ENCODE results near the gene INSIG2. TPM values are rescaled to one million over a fixed set of nuclear protein-coding genes. Genes with fewer than 3 reads are reported as not detected.
"Not testable (repeated sequence)": the region's sequence is repeated elsewhere in the genome, so short reads cannot be mapped to it uniquely, and the experiment has no call there.

The INSIG2 gene
- total RNA-seq, 1 experiment from 2014 or later, result 12.2 TPM

DNA sequence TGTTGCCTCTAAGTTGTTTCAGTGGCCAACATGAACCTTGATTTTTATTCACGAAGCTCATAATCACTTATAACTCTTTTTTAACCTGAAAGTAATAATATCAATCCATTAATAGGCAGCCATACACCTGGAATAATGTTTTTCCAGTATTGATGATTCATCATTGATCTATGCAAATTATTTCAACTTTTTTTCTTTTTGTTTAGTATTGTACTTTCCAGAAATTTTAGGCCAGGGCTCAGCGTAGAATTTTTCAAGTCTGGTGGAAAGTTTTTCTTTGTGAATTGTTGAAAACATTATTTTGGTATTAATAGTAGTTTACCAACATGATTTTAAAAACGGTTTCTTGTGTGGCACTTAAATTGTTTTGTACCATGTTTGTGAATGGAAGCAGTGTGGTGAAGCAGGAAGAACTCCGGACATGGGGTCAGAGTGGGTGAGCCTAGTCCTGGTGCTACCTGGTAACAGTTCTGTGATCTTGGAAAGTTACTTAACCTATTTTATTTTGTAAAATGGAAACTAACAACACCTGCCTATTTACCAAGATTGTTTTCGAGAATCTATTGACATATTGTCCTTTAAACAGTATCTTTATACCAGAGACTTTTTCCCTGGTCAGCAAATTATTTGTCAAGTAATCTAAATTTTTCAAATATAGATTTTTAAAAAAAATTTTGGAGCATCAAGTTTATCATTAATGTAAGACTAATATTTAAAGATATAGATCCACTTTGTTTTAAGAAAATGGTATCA lies 2.3 kb downstream of the INSIG2 start:
- Histone ChIP-seq H3K27me3 (replicated peaks; ENCODE audit: control insufficient read depth, insufficient read depth, low read length) (no peaks in the 10 kb centered on the region), H3K9me3 (no peaks in the 10 kb centered on the region), H3K4me1 (0 out of 2 replicates have a peak, but pooled peaks cover 14% of the 10 kb centered on the region), H3K4me3 (ENCODE audit: low read depth, low read length) (no peak overlapping the region), H3K36me3 (ENCODE audit: control insufficient read depth, insufficient read depth, low read length) (no peaks in the 10 kb centered on the region)
- H3K27ac Mint-ChIP-seq (ENCODE audit: unreplicated experiment), result no peak overlapping the region
- H3K36me3 Mint-ChIP-seq (ENCODE audit: insufficient read depth, unreplicated experiment), result peaks cover 7% of the 10 kb centered on the region
- no peak for TF ChIP-seq CTCF (IDR thresholded peaks at IDR 0.05; ENCODE audit: insufficient read depth in 1 of 2, low read depth in 1 of 2, low read length in 1 of 2, severe bottlenecking in 1 of 2, unreplicated experiment in 1 of 2)
- no peaks in the 10 kb centered on the region for H3K9me3 Mint-ChIP-seq (ENCODE audit: unreplicated experiment)
- no peak for DNase-seq
- BruUV-seq (replicated peaks), result no TSS peak
- no peak overlapping the region for H3K4me3 Mint-ChIP-seq (ENCODE audit: unreplicated experiment)
- no peaks in the 10 kb centered on the region for H3K4me1 Mint-ChIP-seq (ENCODE audit: low read depth, unreplicated experiment)
- POLR2A ChIA-PET, result no interaction called here
- CTCF ChIA-PET, result interaction anchor here (2.6 kb wide), 1 partner anchor 44 kb away, joined by 13 read pairs; no protein-coding TSS in a partner anchor
- H3K27me3 Mint-ChIP-seq (ENCODE audit: insufficient read depth, unreplicated experiment), result no peaks in the 10 kb centered on the region
- intact Hi-C loops (cut with micrococcal nuclease; ENCODE audit: unreplicated experiment), result no loop called here

DNA sequence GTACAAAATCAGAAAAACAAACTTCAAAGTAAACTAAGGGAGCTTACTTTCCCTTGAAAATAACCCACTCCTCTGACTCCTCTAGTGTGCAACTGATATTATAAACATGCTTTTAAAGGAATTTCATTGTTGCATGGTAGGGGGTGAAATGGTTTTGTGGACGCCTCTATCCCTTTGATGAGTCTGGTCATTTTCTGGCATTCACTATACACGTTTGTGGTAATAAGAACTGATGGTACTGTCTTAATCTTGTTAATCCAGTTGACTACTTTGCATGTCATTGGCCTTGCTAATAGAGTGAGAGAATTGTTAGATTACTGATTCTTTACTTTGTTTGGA lies 2.8 kb downstream of the INSIG2 start:
- no peak for DNase-seq
- POLR2A ChIA-PET, result no interaction called here

DNA sequence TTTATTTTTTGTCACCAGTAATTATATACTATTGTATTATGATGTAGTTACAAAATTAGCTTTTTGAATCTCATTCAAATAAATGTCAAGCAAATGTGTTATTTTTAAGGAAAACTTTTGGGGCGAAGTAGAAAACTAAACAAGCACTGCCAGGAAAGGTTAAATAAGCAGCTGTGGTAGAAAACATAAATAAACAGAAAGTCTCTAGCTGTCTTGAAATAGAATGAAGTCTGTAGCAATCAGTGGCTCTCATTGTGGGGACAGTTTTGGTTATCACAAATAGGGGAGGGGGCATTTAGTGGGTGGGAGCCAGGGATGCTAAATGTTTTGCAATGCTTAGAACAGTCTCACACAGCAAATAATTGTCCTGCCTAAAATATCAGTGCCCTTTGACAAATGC lies 3.4 kb downstream of the INSIG2 start:
- Histone ChIP-seq H3K36me3 (ENCODE audit: control insufficient read depth, insufficient read depth, low read length) (no peaks in the 10 kb centered on the region), H3K4me1 (0 out of 2 replicates have a peak, but pooled peaks cover 9% of the 10 kb centered on the region), H3K27me3 (replicated peaks; ENCODE audit: control insufficient read depth, insufficient read depth, low read length) (no peaks in the 10 kb centered on the region), H3K9me3 (no peaks in the 10 kb centered on the region), H3K4me3 (ENCODE audit: low read depth, low read length) (no peak overlapping the region)
- POLR2A ChIA-PET, result no interaction called here
- H3K4me1 Mint-ChIP-seq (ENCODE audit: low read depth, unreplicated experiment), result no peaks in the 10 kb centered on the region
- no peak for TF ChIP-seq CTCF (IDR thresholded peaks at IDR 0.05; ENCODE audit: insufficient read depth in 1 of 2, low read depth in 1 of 2, low read length in 1 of 2, severe bottlenecking in 1 of 2, unreplicated experiment in 1 of 2)
- H3K9me3 Mint-ChIP-seq (ENCODE audit: unreplicated experiment), result no peaks in the 10 kb centered on the region
- no peak overlapping the region for H3K27ac Mint-ChIP-seq (ENCODE audit: unreplicated experiment)
- DNase-seq, result no peak
- no TSS peak for BruUV-seq (replicated peaks)
- H3K36me3 Mint-ChIP-seq (ENCODE audit: insufficient read depth, unreplicated experiment), result peaks cover 7% of the 10 kb centered on the region
- no peak overlapping the region for H3K4me3 Mint-ChIP-seq (ENCODE audit: unreplicated experiment)
- H3K27me3 Mint-ChIP-seq (ENCODE audit: insufficient read depth, unreplicated experiment), result no peaks in the 10 kb centered on the region
- CTCF ChIA-PET, result interaction anchor here (0.6 kb wide), 1 partner anchor 171 kb away, joined by 3 read pairs; no protein-coding TSS in a partner anchor
- intact Hi-C loops (cut with micrococcal nuclease; ENCODE audit: unreplicated experiment), result no loop called here

More for the DNA sequence above, 2.8 kb downstream of the INSIG2 start:
- peaks cover 7% of the 10 kb centered on the region for H3K36me3 Mint-ChIP-seq (ENCODE audit: insufficient read depth, unreplicated experiment)
- no peaks in the 10 kb centered on the region for H3K9me3 Mint-ChIP-seq (ENCODE audit: unreplicated experiment)
- Histone ChIP-seq H3K4me1 (0 out of 2 replicates have a peak, but pooled peaks cover 9% of the 10 kb centered on the region), H3K4me3 (ENCODE audit: low read depth, low read length) (no peak overlapping the region), H3K9me3 (no peaks in the 10 kb centered on the region), H3K36me3 (ENCODE audit: control insufficient read depth, insufficient read depth, low read length) (no peaks in the 10 kb centered on the region), H3K27me3 (replicated peaks; ENCODE audit: control insufficient read depth, insufficient read depth, low read length) (no peaks in the 10 kb centered on the region)
- H3K27ac Mint-ChIP-seq (ENCODE audit: unreplicated experiment), result no peak overlapping the region
- H3K4me1 Mint-ChIP-seq (ENCODE audit: low read depth, unreplicated experiment), result no peaks in the 10 kb centered on the region
- no peak for TF ChIP-seq CTCF (IDR thresholded peaks at IDR 0.05; ENCODE audit: insufficient read depth in 1 of 2, low read depth in 1 of 2, low read length in 1 of 2, severe bottlenecking in 1 of 2, unreplicated experiment in 1 of 2)
- CTCF ChIA-PET, result interaction anchor here (0.6 kb wide), 1 partner anchor 171 kb away, joined by 3 read pairs; no protein-coding TSS in a partner anchor
- no TSS peak for BruUV-seq (replicated peaks)
- no peaks in the 10 kb centered on the region for H3K27me3 Mint-ChIP-seq (ENCODE audit: insufficient read depth, unreplicated experiment)
- intact Hi-C loops (cut with micrococcal nuclease; ENCODE audit: unreplicated experiment), result no loop called here
- no peak overlapping the region for H3K4me3 Mint-ChIP-seq (ENCODE audit: unreplicated experiment)

DNA sequence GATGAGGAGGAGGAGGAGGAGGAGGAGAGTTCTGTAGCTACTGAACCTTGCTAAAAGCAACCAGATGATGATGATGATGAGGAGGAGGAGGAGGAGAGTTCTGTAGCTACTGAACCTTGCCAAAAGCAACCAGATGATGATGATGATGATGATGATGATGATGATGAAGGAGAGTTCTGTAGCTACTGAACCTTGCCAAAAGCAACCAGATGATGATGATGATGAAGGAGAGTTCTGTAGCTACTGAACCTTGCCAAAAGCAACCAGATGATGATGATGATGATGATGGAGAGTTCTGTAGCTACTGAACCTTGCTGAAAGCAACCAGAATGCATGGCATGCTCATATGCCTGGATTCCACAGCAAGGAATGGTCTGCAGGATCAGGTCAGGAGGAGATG lies 5.8 kb downstream of the INSIG2 start:
- H3K4me1 ChIP-seq; H3K4me3 ChIP-seq (ENCODE audit: low read depth, low read length); H3K36me3 Mint-ChIP-seq (ENCODE audit: insufficient read depth, unreplicated experiment); CTCF ChIA-PET; H3K36me3 ChIP-seq (ENCODE audit: control insufficient read depth, insufficient read depth, low read length); BruUV-seq (replicated peaks); DNase-seq; H3K4me1 Mint-ChIP-seq (ENCODE audit: low read depth, unreplicated experiment); H3K27ac Mint-ChIP-seq (ENCODE audit: unreplicated experiment); intact Hi-C loops (cut with micrococcal nuclease; ENCODE audit: unreplicated experiment); H3K27me3 Mint-ChIP-seq (ENCODE audit: insufficient read depth, unreplicated experiment); H3K4me3 Mint-ChIP-seq (ENCODE audit: unreplicated experiment); H3K9me3 ChIP-seq; POLR2A ChIA-PET; H3K9me3 Mint-ChIP-seq (ENCODE audit: unreplicated experiment); H3K27me3 ChIP-seq (replicated peaks; ENCODE audit: control insufficient read depth, insufficient read depth, low read length): not testable (repeated sequence)
